DND-41 (cell line): ENCODE measurements around the gene PPFIBP2.
"Not testable (repeated sequence)": the region's sequence is repeated elsewhere in the genome, so short reads cannot be mapped to it uniquely, and the experiment has no call there.

Source experiments
- ATAC-seq: fragments of 200-7000 bp; cut with Tn5 transposase; 3 replicates; pipeline ENCODE4 v1.9.1; 2021; ENCODE audit warnings: low read depth; ENCODE audit not compliant: insufficient read depth
- DNase-seq: peaks from one replicate; pipeline ENCODE4 v3.0.0-alpha.2; 2020
- H2AFZ ChIP-seq: 2 replicates; pipeline ENCODE4 v1.6.0; 2012; ENCODE audit warnings: low read depth, low read length
- H3K27ac ChIP-seq: 2 replicates; pipeline ENCODE4 v1.5.1; 2012; ENCODE audit warnings: low read length, inconsistent platforms
- H3K27me3 ChIP-seq: fragments of 200-600 bp; sonication (generic); 2 replicates; pipeline ENCODE4 v1.6.0; 2012; ENCODE audit warnings: low read length, mild to moderate bottlenecking, inconsistent platforms; ENCODE audit not compliant: insufficient read depth, poor library complexity
- H3K36me3 ChIP-seq: 2 replicates; pipeline ENCODE4 v1.5.1; 2012; ENCODE audit warnings: low read length, inconsistent platforms; ENCODE audit not compliant: insufficient read depth
- H3K4me1 ChIP-seq: 2 replicates; pipeline ENCODE4 v1.5.1; 2012; ENCODE audit warnings: mild to moderate bottlenecking, low read length; ENCODE audit not compliant: insufficient read depth
- H3K4me2 ChIP-seq: 2 replicates; pipeline ENCODE4 v1.6.0; 2012; ENCODE audit warnings: mild to moderate bottlenecking, moderate library complexity, low read length, inconsistent platforms; ENCODE audit not compliant: insufficient read depth
- H3K4me3 ChIP-seq, 2 experiments: fragments of 200-600 bp in 1 of 2; shearing (Covaris generic) in 1 of 2; 2 replicates each; pipeline ENCODE4 v1.5.1; 2012 to 2016; ENCODE audit warnings: inconsistent platforms in 2 of 2, low read length in 2 of 2, mild to moderate bottlenecking in 2 of 2, low read depth in 1 of 2, moderate library complexity in 1 of 2
- H3K79me2 ChIP-seq: 2 replicates; pipeline ENCODE4 v1.6.0; 2012; ENCODE audit warnings: low read length, inconsistent platforms; ENCODE audit not compliant: insufficient read depth
- H3K9ac ChIP-seq: 2 replicates; pipeline ENCODE4 v1.6.0; 2012; ENCODE audit warnings: low read depth, mild to moderate bottlenecking, inconsistent platforms, low read length, moderate library complexity
- H3K9me3 ChIP-seq: 2 replicates; pipeline ENCODE4 v1.5.1; 2012; ENCODE audit warnings: low read length, moderate library complexity, mild to moderate bottlenecking, inconsistent platforms; ENCODE audit not compliant: insufficient read depth, severe bottlenecking
- H4K20me1 ChIP-seq: 2 replicates; pipeline ENCODE4 v1.6.0; 2012; ENCODE audit warnings: low read length; ENCODE audit not compliant: insufficient read depth
- EZH2 ChIP-seq: IDR thresholded peaks from 3 replicates; pipeline ENCODE4 v1.6.1; 2012; ENCODE audit warnings: borderline replicate concordance, low read depth, mild to moderate bottlenecking, moderate library complexity, low read length, inconsistent platforms; ENCODE audit not compliant: severe bottlenecking
- TF ChIP-seq, protein P1 (sequence below): IDR thresholded peaks from 2 replicates; pipeline ENCODE4 v1.5.1; 2012; ENCODE audit warnings: borderline replicate concordance, low read length, moderate library complexity, mild to moderate bottlenecking; ENCODE audit not compliant: poor library complexity, severe bottlenecking; ENCODE audit errors: extremely low read depth

PPFIBP2 gene

DNA sequence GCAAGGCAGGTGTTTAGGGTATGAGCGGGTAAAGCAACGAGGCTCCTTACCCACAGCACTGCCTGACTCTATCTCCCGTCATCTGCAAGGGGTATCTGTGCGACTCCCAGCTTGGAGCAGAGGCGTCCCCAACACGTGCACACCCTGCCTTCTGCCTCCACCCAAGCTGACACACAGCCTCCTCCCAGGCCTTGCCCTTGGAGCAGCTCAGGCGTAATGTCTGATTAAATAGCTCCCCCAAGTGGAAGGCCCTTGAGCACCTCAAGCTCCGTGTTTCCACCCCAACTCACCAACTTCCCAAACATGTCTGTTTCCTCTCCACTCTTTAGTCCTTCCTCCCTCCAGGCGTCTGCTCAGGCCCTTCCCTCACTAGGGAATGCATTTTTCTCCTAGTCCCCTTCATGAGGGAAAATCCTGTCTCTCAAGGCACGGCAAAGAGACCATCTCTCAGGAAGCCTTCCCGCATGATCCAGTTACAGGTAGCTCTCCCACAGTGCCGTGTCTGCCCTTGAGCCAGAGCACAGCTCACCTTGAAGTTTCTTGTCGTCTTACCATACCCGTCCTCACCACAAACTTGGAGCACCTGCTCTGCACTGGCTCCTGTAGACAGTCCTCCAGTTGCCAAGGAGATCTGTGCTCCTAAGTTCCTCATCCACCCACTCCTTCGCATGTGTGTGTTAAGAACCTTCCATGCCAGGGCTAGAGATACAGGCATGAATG is 143.7 kb downstream of the PPFIBP2 start:
- peak; percentile 33; the same call in 1 of the 3 replicates for ATAC-seq
- no peak overlapping the region for H3K27ac ChIP-seq
- H3K4me1 ChIP-seq = no peaks in the 10 kb centered on the region
- no peaks in the 10 kb centered on the region for H3K79me2 ChIP-seq
- no peak overlapping the region for H3K4me3 ChIP-seq
- H4K20me1 ChIP-seq = no peaks in the 10 kb centered on the region; the same call in 1 of the 2 replicates
- no peak overlapping the region for H3K4me2 ChIP-seq
- no peak overlapping the region for H2AFZ ChIP-seq
- H3K27me3 ChIP-seq = no peaks in the 10 kb centered on the region
- no peaks in the 10 kb centered on the region for H3K9me3 ChIP-seq
- no peak for TF ChIP-seq EZH2
- TF ChIP-seq, protein P1, sequence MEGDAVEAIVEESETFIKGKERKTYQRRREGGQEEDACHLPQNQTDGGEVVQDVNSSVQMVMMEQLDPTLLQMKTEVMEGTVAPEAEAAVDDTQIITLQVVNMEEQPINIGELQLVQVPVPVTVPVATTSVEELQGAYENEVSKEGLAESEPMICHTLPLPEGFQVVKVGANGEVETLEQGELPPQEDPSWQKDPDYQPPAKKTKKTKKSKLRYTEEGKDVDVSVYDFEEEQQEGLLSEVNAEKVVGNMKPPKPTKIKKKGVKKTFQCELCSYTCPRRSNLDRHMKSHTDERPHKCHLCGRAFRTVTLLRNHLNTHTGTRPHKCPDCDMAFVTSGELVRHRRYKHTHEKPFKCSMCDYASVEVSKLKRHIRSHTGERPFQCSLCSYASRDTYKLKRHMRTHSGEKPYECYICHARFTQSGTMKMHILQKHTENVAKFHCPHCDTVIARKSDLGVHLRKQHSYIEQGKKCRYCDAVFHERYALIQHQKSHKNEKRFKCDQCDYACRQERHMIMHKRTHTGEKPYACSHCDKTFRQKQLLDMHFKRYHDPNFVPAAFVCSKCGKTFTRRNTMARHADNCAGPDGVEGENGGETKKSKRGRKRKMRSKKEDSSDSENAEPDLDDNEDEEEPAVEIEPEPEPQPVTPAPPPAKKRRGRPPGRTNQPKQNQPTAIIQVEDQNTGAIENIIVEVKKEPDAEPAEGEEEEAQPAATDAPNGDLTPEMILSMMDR = peak; percentile 53
- H3K9ac ChIP-seq = no peak overlapping the region
- DNase-seq = no peak
- no peaks in the 10 kb centered on the region for H3K36me3 ChIP-seq

DNA sequence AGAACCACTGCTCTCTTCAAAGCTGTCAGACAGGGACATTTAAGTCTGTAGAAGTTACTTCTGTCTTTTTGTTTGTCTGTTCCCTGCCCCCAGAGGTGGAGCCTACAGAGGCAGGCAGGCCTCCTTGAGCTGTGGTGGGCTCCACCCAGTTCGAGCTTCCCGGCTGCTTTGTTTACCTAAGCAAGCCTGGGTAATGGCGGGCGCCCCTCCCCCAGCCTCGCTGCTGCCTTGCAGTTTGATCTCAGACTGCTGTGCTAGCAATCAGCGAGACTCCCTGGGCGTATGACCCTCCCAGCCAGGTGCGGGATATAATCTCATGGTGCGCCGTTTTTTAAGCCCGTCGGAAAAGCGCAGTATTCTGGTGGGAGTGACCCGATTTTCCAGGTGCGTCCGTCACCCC is 149.7 kb downstream of the PPFIBP2 start:
- H3K9ac ChIP-seq, H3K9me3 ChIP-seq, H4K20me1 ChIP-seq, H2AFZ ChIP-seq, H3K27ac ChIP-seq, DNase-seq, H3K36me3 ChIP-seq, H3K4me2 ChIP-seq, H3K4me1 ChIP-seq, H3K4me3 ChIP-seq, H3K27me3 ChIP-seq, ATAC-seq, H3K79me2 ChIP-seq: not testable (repeated sequence)

DNA sequence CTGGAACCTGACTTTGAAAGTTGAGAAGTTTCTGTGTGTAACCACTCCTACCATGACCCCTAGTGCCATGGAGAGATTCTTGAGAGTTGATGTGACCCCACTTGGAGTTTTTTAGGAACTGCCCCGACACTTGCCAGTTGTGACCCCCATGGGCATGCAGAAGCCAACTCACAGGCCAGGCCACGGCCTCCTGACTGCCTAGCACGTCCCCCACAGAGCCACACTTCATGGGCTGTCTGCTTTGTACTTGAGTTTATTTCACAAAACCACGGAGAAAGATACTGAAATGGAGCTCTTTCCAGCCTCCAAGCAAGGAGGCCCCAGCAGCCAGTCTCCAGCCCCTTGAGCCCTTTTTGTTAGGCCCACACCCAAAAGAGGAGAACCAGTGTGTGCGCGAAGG is 151.1 kb downstream of the PPFIBP2 start:
- no peaks in the 10 kb centered on the region for H3K79me2 ChIP-seq
- H3K9me3 ChIP-seq = peaks cover 2% of the 10 kb centered on the region
- H3K4me3 ChIP-seq = no peak overlapping the region
- H3K27me3 ChIP-seq = no peaks in the 10 kb centered on the region
- no peak overlapping the region for H3K4me2 ChIP-seq
- TF ChIP-seq, protein P1 = no peak
- TF ChIP-seq EZH2 = no peak
- no peaks in the 10 kb centered on the region; the same call in 1 of the 2 replicates for H4K20me1 ChIP-seq
- H3K27ac ChIP-seq = no peak overlapping the region
- ATAC-seq = no peak
- no peaks in the 10 kb centered on the region for H3K4me1 ChIP-seq
- no peak overlapping the region for H2AFZ ChIP-seq
- no peak for DNase-seq
- no peak overlapping the region for H3K9ac ChIP-seq
- no peaks in the 10 kb centered on the region for H3K36me3 ChIP-seq

DNA sequence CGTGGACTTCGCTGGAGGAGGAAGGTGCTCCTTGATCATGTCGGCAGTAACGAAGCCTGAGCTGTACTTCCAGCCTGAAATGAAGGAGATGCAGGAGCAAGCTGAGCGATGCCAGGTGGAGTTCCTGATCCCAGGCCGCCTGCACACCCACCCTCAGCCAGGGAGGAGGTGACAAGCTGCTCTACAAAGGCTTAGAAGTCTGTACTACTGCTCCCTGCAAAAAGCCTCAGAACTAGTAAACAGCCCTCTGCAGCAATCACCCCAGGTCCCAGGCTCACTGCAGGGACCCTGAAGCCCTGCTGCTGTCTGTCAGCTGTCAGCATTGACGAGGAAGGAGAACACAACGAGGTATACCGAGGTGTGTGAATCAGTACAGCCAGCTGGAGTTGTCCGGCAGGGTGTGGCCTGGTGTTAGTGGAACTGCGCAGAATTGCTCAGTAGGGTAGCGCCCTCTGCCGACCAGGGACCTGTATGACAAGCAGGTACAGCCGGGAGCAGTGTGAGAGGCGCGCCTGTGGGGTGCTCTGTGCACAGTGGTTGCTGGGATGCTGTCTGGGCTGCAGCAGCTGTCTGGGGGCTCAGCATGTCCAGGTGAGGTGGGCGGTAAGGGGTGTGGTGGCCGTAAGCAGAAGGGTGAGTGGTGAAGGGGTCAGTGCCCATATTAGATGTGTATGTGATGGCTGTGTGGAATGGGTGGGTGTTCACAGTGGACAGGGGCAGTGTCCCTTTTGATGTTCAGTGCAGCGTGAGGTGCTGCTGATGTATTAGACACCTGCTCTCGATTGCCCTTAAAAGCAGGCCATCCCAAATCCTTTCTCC is 151.9 kb downstream of the PPFIBP2 start:
- TF ChIP-seq, protein P1 = peak; percentile 76
- no peak for TF ChIP-seq EZH2
- H3K4me2 ChIP-seq = no peak overlapping the region
- no peak overlapping the region for H3K4me3 ChIP-seq
- peaks cover 2% of the 10 kb centered on the region for H3K9me3 ChIP-seq
- no peak overlapping the region for H2AFZ ChIP-seq
- no peaks in the 10 kb centered on the region for H3K27me3 ChIP-seq
- DNase-seq = peak; percentile 51
- H3K27ac ChIP-seq = no peak overlapping the region
- no peaks in the 10 kb centered on the region for H3K79me2 ChIP-seq
- no peaks in the 10 kb centered on the region for H3K4me1 ChIP-seq
- no peaks in the 10 kb centered on the region for H3K36me3 ChIP-seq
- ATAC-seq = peak; percentile 72
- H3K9ac ChIP-seq = no peak overlapping the region
- H4K20me1 ChIP-seq = no peaks in the 10 kb centered on the region; the same call in 1 of the 2 replicates
